Natural killer cell (primary cell): ENCODE data around the gene GAREM1. TPM values are rescaled to one million over a fixed set of nuclear protein-coding genes. Genes with fewer than 3 reads are reported as not detected.
"Not testable (repeated sequence)": the region's sequence is repeated elsewhere in the genome, so short reads cannot be mapped to it uniquely, and the experiment has no call there.

Experiments used
- ATAC-seq, 3 donors: fragments of 150-1000 bp in 2 of 3; fragments of 200-7000 bp in 1 of 3; cut with Tn5 transposase; 1 replicate in 1 of 3; 2 replicates in 2 of 3; pipeline ENCODE4 v1.10.0; 2021; ENCODE audit warnings: mild to moderate bottlenecking in 2 of 3, moderate library complexity in 2 of 3
- DNase-seq, 2 donors: peaks; one replicate each; pipeline versions ENCODE4 v3.0.0 to v3.0.0-alpha.2; 2013 to 2021; ENCODE audit warnings: mixed read lengths in 1 of 2
- H3K27ac ChIP-seq: one replicate; pipeline ENCODE4 v1.5.1; 2013; ENCODE audit warnings: mild to moderate bottlenecking, low read length
- H3K27me3 ChIP-seq: one replicate; pipeline ENCODE4 v1.6.1; 2013; ENCODE audit warnings: low read length; ENCODE audit not compliant: control insufficient read depth, insufficient read depth
- H3K36me3 ChIP-seq: one replicate; pipeline ENCODE4 v1.6.1; 2013; ENCODE audit warnings: low read length; ENCODE audit not compliant: control insufficient read depth, insufficient read depth
- H3K4me1 ChIP-seq: one replicate; pipeline ENCODE4 v1.6.1; 2013; ENCODE audit warnings: low read length; ENCODE audit not compliant: control insufficient read depth, insufficient read depth
- H3K4me3 ChIP-seq: one replicate; pipeline ENCODE4 v1.5.1; 2013; ENCODE audit warnings: low read length
- H3K9me3 ChIP-seq: one replicate; pipeline ENCODE4 v1.6.1; 2013; ENCODE audit warnings: low read length; ENCODE audit not compliant: control insufficient read depth, insufficient read depth
- H3K27ac Mint-ChIP-seq, 2 donors: one replicate each; pipeline ENCODE4 v1.8.0; 2022; ENCODE audit warnings: mild to moderate bottlenecking in 2 of 2, mixed read lengths in 2 of 2, moderate library complexity in 1 of 2
- H3K27me3 Mint-ChIP-seq, 2 donors: one replicate each; pipeline ENCODE4 v1.8.0; 2022; ENCODE audit warnings: low read depth in 2 of 2, mixed read lengths in 2 of 2
- H3K36me3 Mint-ChIP-seq: one replicate; pipeline ENCODE4 v1.8.0; 2022; ENCODE audit warnings: mixed read lengths
- H3K4me1 Mint-ChIP-seq, 2 donors: one replicate each; pipeline ENCODE4 v1.8.0; 2022; ENCODE audit warnings: mixed read lengths in 2 of 2
- H3K4me3 Mint-ChIP-seq: one replicate; pipeline ENCODE4 v1.8.0; 2022; ENCODE audit warnings: mild to moderate bottlenecking, moderate library complexity, mixed read lengths
- H3K9me3 Mint-ChIP-seq, 2 donors: one replicate each; pipeline ENCODE4 v1.8.0; 2022; ENCODE audit warnings: mixed read lengths in 2 of 2
- CTCF ChIP-seq: fragments of 200-600 bp; IDR thresholded peaks from one replicate; pipeline ENCODE4 v1.8.0; 2022; ENCODE audit warnings: antibody characterized with exemption
- WGBS: methylation state at CpG from one replicate; pipeline ENCODE4 v1.1.7; 2013; ENCODE audit warnings: missing lambda C conversion rate; ENCODE audit not compliant: insufficient coverage; 5-methylcytosine and 5-hydroxymethylcytosine counted together
- intact Hi-C: fragments of 100-400 bp; cut with micrococcal nuclease; formaldehyde crosslinking; loops from one replicate; pipeline ENCODE4 v1.14.2; 2022
- total RNA-seq, 4 donors: library from RNA; stranded (reverse); fragments of 120-200 nt in 1 of 4; gene quantifications; one replicate each; pipeline versions ENCODE4 v1.2.3 to v1.2.4, GENCODE V29; 2013 to 2022

GAREM1 gene
- total RNA-seq, 3 donors from 2014 or later (not counting 1 experiment from before 2014, with no cell fraction given), result 0.09 TPM; not detected in 2

GRCh38 chr18:32507093-32507492, 36.4 kb upstream of the GAREM1 start:
- Mint-ChIP-seq H3K27me3 (peaks cover 0 to 3% of the 10 kb centered on the region in 2 donors), H3K36me3 (no peaks in the 10 kb centered on the region), H3K9me3 (peaks cover 0 to 2% of the 10 kb centered on the region in 2 donors), H3K4me3 (no peak overlapping the region), H3K27ac (no peak overlapping the region), H3K4me1 (no peaks in the 10 kb centered on the region)
- intact Hi-C loops, result no loop called here
- Histone ChIP-seq H3K27ac (no peak overlapping the region), H3K9me3 (no peaks in the 10 kb centered on the region), H3K27me3 (no peaks in the 10 kb centered on the region), H3K4me3 (no peak overlapping the region), H3K4me1 (no peaks in the 10 kb centered on the region), H3K36me3 (no peaks in the 10 kb centered on the region)
- 40% methylated on average over 1 of the region's 1 CpG for WGBS
- DNase-seq (no peak), ATAC-seq (no peak)
- no peak for TF ChIP-seq CTCF

- no peak overlapping the region for H3K4me3 Mint-ChIP-seq
- no peak for TF ChIP-seq CTCF
- Histone ChIP-seq H3K36me3 (no peaks in the 10 kb centered on the region), H3K4me1 (no peaks in the 10 kb centered on the region), H3K27ac (no peak overlapping the region), H3K4me3 (no peak overlapping the region), H3K9me3 (no peaks in the 10 kb centered on the region), H3K27me3 (no peaks in the 10 kb centered on the region)
- DNase-seq (no peak), ATAC-seq (no peak)
- intact Hi-C loops, result no loop called here
- H3K27me3 Mint-ChIP-seq, result peaks cover 0 to 3% of the 10 kb centered on the region in 2 donors
- no peaks in the 10 kb centered on the region for H3K36me3 Mint-ChIP-seq
- WGBS, result 82% methylated on average over 3 of the region's 4 CpGs
- peaks cover 0 to 4% of the 10 kb centered on the region in 2 donors for H3K9me3 Mint-ChIP-seq
- H3K4me1 Mint-ChIP-seq, result no peaks in the 10 kb centered on the region
- no peak overlapping the region for H3K27ac Mint-ChIP-seq
Observed at GRCh38 chr18:32502014-32502413, 31.3 kb upstream of the GAREM1 start.

GRCh38 chr18:32501242-32501641, 30.6 kb upstream of the GAREM1 start:
- intact Hi-C loops, H3K4me1 Mint-ChIP-seq, H3K9me3 Mint-ChIP-seq, H3K36me3 ChIP-seq, DNase-seq, H3K27me3 ChIP-seq, H3K4me1 ChIP-seq, H3K27me3 Mint-ChIP-seq, H3K9me3 ChIP-seq, H3K27ac ChIP-seq, H3K36me3 Mint-ChIP-seq, H3K4me3 ChIP-seq, ATAC-seq, H3K4me3 Mint-ChIP-seq, H3K27ac Mint-ChIP-seq: not testable (repeated sequence)
- 78% methylated on average over 2 of the region's 2 CpGs for WGBS

- Histone ChIP-seq H3K4me1 (no peaks in the 10 kb centered on the region), H3K9me3 (no peaks in the 10 kb centered on the region), H3K36me3 (no peaks in the 10 kb centered on the region), H3K4me3 (no peak overlapping the region), H3K27ac (no peak overlapping the region), H3K27me3 (peaks cover 2% of the 10 kb centered on the region)
- ATAC-seq, result no peak
- no peak overlapping the region for H3K4me3 Mint-ChIP-seq
- WGBS, result 90% methylated on average over 2 of the region's 3 CpGs
- H3K27me3 Mint-ChIP-seq, result peaks cover 10 to 14% of the 10 kb centered on the region in 2 donors
- H3K27ac Mint-ChIP-seq, result no peak overlapping the region
- peaks cover 2 to 3% of the 10 kb centered on the region in 2 donors for H3K9me3 Mint-ChIP-seq
- TF ChIP-seq CTCF, result no peak
- no peak for DNase-seq
- H3K36me3 Mint-ChIP-seq, result no peaks in the 10 kb centered on the region
- intact Hi-C loops, result no loop called here
- no peaks in the 10 kb centered on the region for H3K4me1 Mint-ChIP-seq
Observed at GRCh38 chr18:32483002-32483401, 12.3 kb upstream of the GAREM1 start.
